Measurements from ENCODE around the gene APRT. TPM values are rescaled to one million over a fixed set of nuclear protein-coding genes. Genes with fewer than 3 reads are reported as not detected.

APRT gene
- total and polyA plus RNA-seq, 9 of the 15 experiments (the other 6 are each of a cell fraction or from before 2014, with no cell fraction given), result 41.7 to 409 (median 146) TPM

- TF ChIP-seq ZBTB40 (IDR thresholded peaks at IDR 0.05), result 0 out of 2 replicates have a peak, but pooled peaks have one; percentile 36
- no peak for TF ChIP-seq ZBTB40 (CRISPR knock-in tag; IDR thresholded peaks at IDR 0.05)
- no peak for TF ChIP-seq NR2C2 (CRISPR knock-in tag; IDR thresholded peaks at IDR 0.05)
- TF ChIP-seq NR2C2 (tag; IDR thresholded peaks at IDR 0.05), result peak; percentile 77
- TF ChIP-seq ARID1B (IDR thresholded peaks at IDR 0.05), result peak; percentile 23; the same call in 1 of the 2 replicates
- TF ChIP-seq POLR2AphosphoS5 (IDR thresholded peaks at IDR 0.05; ENCODE audit: control insufficient read depth, insufficient read depth, low read depth, low read length), result peak; percentile 30; the same call in 1 of the 2 replicates
- 0 out of 2 replicates have a peak, but pooled peaks have one; percentile 54 for TF ChIP-seq PHTF2 (CRISPR knock-in tag; IDR thresholded peaks at IDR 0.05)
- no peak for TF ChIP-seq TEAD2 (tag; IDR thresholded peaks at IDR 0.05)
- TF ChIP-seq ZNF143 (CRISPR knock-in tag; IDR thresholded peaks at IDR 0.05), result 0 out of 2 replicates have a peak, but pooled peaks have one; percentile 37
- TF ChIP-seq ZNF12 (CRISPR knock-in tag; IDR thresholded peaks at IDR 0.05), result peak; percentile 38; the same call in 1 of the 2 replicates
- TF ChIP-seq POLR2AphosphoS2 (IDR thresholded peaks at IDR 0.05; ENCODE audit: low read length), result no peak
- 0 out of 2 replicates have a peak, but pooled peaks have one; percentile 44 for TF ChIP-seq HOXB6 (CRISPR knock-in tag; IDR thresholded peaks at IDR 0.05; ENCODE audit: borderline replicate concordance)
- peak; percentile 71; the same call in 1 of the 2 replicates for TF ChIP-seq NR2C1 (IDR thresholded peaks at IDR 0.05)
- TF ChIP-seq NR2C1 (tag; IDR thresholded peaks at IDR 0.05), result 0 out of 2 replicates have a peak, but pooled peaks have one; percentile 30
- peak; percentile 54; the same call in 1 of the 2 replicates for TF ChIP-seq MAX (CRISPR knock-in tag; IDR thresholded peaks at IDR 0.05)
- peak; percentile 33; the same call in 1 of the 2 replicates for TF ChIP-seq ZNF740 (CRISPR knock-in tag; IDR thresholded peaks at IDR 0.05)
- no peak; a peak in 1 of 4 replicates for TF ChIP-seq ZNF740 (tag; IDR thresholded peaks at IDR 0.05)
- TF ChIP-seq LEF1 (IDR thresholded peaks at IDR 0.05), result no peak
Measured at GRCh38 chr16:88780142-88781062, 31.3 kb downstream of the APRT start (continued).
